ENCODE measurements around the gene ZBTB48. TPM values are rescaled to one million over a fixed set of nuclear protein-coding genes. Genes with fewer than 3 reads are reported as not detected.

ZBTB48 gene
- total and polyA plus RNA-seq, 4 donors, result 8.3 to 18.1 (median 13.1) TPM

GRCh38 chr1:6570100-6570499 is 9.7 kb upstream of the ZBTB48 start:
- Histone ChIP-seq H3K4me3 (ENCODE audit: low read depth in 1 of 3, low read length in 3 of 3) (no peak overlapping the region), H3K9me3 (ENCODE audit: control insufficient read depth in 4 of 4, low read length in 3 of 4) (no peaks in the 10 kb centered on the region), H3K27me3 (ENCODE audit: control insufficient read depth in 4 of 4, insufficient read depth in 4 of 4, low read length in 3 of 4) (no peaks in the 10 kb centered on the region), H3K4me1 (ENCODE audit: control insufficient read depth in 4 of 4, insufficient read depth in 4 of 4, low read length in 3 of 4) (no peaks in the 10 kb centered on the region), H3K9ac (ENCODE audit: low read depth in 1 of 2, low read length in 2 of 2) (no peak overlapping the region), H3K36me3 (ENCODE audit: control insufficient read depth in 4 of 4, insufficient read depth in 3 of 4, low read depth in 1 of 4, low read length in 3 of 4) (no peaks in the 10 kb centered on the region), H3K27ac (ENCODE audit: low read depth in 1 of 2, low read length in 2 of 2) (no peak overlapping the region)
- DNase-seq (ENCODE audit: low spot score), result no peak
- no peak for TF ChIP-seq CTCF (IDR thresholded peaks at IDR 0.05; ENCODE audit: low read depth, low read length, missing input control)
- TF ChIP-seq ZBTB33 (IDR thresholded peaks at IDR 0.05), result no peak
- no peak for TF ChIP-seq FOXA1 (IDR thresholded peaks at IDR 0.05)
- no peak for TF ChIP-seq NR2F2 (IDR thresholded peaks at IDR 0.05)
- WGBS, result 80% methylated on average over 3 of the region's 3 CpGs

GRCh38 chr1:6570987-6571386 is 8.8 kb upstream of the ZBTB48 start:
- WGBS, result 85% methylated on average over 5 of the region's 5 CpGs
- H3K9me3 ChIP-seq (ENCODE audit: control insufficient read depth in 4 of 4, low read length in 3 of 4), result no peaks in the 10 kb centered on the region
- H3K36me3 ChIP-seq (ENCODE audit: control insufficient read depth in 4 of 4, insufficient read depth in 3 of 4, low read depth in 1 of 4, low read length in 3 of 4), result no peaks in the 10 kb centered on the region
- H3K4me1 ChIP-seq (ENCODE audit: control insufficient read depth in 4 of 4, insufficient read depth in 4 of 4, low read length in 3 of 4), result no peaks in the 10 kb centered on the region
- TF ChIP-seq ZBTB33 (IDR thresholded peaks at IDR 0.05) (no peak), RXRA (IDR thresholded peaks at IDR 0.05) (no peak), RAD21 (IDR thresholded peaks at IDR 0.05) (no peak), REST (IDR thresholded peaks at IDR 0.05) (no peak), MAX (IDR thresholded peaks at IDR 0.05) (no peak), NR2F2 (IDR thresholded peaks at IDR 0.05) (no peak), SP1 (IDR thresholded peaks at IDR 0.05) (no peak), FOXA1 (IDR thresholded peaks at IDR 0.05) (no peak), JUND (IDR thresholded peaks at IDR 0.05) (no peak), ATF3 (IDR thresholded peaks at IDR 0.05) (no peak)
- no peak overlapping the region for H3K9ac ChIP-seq (ENCODE audit: low read depth in 1 of 2, low read length in 2 of 2)
- no peaks in the 10 kb centered on the region for H3K27me3 ChIP-seq (ENCODE audit: control insufficient read depth in 4 of 4, insufficient read depth in 4 of 4, low read length in 3 of 4)
- H3K4me3 ChIP-seq (ENCODE audit: low read depth in 1 of 3, low read length in 3 of 3), result no peak overlapping the region
- no peak for DNase-seq (ENCODE audit: low spot score)
- no peak overlapping the region for H3K27ac ChIP-seq (ENCODE audit: low read depth in 1 of 2, low read length in 2 of 2)
